ENCODE data around the gene DCAF6.

DNA sequence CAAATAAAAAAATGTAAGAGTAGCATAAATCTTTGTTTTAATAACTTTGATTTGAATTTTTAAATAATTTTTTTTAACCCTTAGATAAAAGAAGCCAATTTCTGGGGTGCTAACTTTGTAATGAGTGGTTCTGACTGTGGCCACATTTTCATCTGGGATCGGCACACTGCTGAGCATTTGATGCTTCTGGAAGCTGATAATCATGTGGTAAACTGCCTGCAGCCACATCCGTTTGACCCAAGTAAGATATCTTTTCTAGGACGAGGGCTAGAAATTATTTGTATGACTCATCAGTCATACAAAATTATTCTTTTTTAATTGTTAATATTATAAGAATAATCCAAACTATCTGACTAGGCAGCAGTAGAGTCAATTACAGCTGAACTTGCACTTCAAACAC is 129.0 kb downstream of the DCAF6 start:
- no peak for TF ChIP-seq POLR2A (IDR thresholded peaks at IDR 0.05)
- TF ChIP-seq, protein P1, sequence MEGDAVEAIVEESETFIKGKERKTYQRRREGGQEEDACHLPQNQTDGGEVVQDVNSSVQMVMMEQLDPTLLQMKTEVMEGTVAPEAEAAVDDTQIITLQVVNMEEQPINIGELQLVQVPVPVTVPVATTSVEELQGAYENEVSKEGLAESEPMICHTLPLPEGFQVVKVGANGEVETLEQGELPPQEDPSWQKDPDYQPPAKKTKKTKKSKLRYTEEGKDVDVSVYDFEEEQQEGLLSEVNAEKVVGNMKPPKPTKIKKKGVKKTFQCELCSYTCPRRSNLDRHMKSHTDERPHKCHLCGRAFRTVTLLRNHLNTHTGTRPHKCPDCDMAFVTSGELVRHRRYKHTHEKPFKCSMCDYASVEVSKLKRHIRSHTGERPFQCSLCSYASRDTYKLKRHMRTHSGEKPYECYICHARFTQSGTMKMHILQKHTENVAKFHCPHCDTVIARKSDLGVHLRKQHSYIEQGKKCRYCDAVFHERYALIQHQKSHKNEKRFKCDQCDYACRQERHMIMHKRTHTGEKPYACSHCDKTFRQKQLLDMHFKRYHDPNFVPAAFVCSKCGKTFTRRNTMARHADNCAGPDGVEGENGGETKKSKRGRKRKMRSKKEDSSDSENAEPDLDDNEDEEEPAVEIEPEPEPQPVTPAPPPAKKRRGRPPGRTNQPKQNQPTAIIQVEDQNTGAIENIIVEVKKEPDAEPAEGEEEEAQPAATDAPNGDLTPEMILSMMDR (IDR thresholded peaks at IDR 0.05), result no peak

Measured in lower leg skin (tissue), 3 donors.